ENCODE data around the gene MOV10.
"Not testable (repeated sequence)": the region's sequence is repeated elsewhere in the genome, so short reads cannot be mapped to it uniquely, and the experiment has no call there.

Gene MOV10

DNA sequence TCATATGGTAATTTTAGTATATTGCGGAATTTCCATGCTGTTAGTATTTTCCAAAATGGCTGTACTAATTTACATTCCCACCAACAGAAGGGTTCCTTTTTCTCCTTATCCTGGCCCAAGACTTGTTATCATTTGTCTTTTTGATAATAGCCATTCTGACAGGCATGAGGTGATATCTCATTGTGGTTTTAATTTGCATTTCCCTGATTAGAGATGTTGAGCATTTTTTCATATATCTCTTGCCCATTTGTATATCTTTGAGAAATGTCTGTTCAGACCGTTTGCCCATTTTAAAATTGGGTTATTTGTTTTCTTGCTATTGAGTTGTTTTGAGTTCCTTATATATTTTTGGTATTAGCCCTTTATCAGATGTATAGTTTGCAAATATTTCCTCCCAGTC, 40.8 kb upstream of the MOV10 start:
- in situ Hi-C loops (cut with MboI; ENCODE audit: low sequenced_read_pairs, unreplicated experiment), result no loop called here
- DNase-seq (ENCODE audit: low spot score), result no peak
- TF ChIP-seq CTCF (IDR thresholded peaks at IDR 0.05; ENCODE audit: borderline replicate concordance, control extremely low read depth, extremely low read depth, insufficient read depth, missing control alignments), result no peak

DNA sequence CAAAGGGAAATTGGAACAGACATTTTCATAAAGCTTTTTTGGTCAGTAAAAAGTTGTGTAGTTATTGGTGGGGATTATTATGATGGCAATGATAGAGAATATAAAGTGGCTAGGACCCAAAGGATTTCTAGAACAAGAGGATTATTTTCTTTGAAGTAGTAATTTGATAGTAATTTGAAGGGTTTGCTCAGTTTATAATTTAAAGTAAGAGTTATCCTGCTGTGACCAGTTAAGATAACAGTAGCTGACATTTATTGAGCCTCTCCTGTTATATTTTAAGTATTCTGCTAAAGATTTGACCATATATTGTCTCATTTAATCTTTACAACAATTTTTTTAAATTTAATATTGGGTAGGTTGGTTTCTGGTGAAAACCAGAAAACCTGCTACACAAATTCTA, 40.1 kb upstream of the MOV10 start:
- no peak for TF ChIP-seq CTCF (IDR thresholded peaks at IDR 0.05; ENCODE audit: borderline replicate concordance, control extremely low read depth, extremely low read depth, insufficient read depth, missing control alignments)
- DNase-seq (ENCODE audit: low spot score), result no peak
- in situ Hi-C loops (cut with MboI; ENCODE audit: low sequenced_read_pairs, unreplicated experiment), result no loop called here

- in situ Hi-C loops (cut with MboI; ENCODE audit: low sequenced_read_pairs, unreplicated experiment), result no loop called here
- DNase-seq (ENCODE audit: low spot score), result no peak
- TF ChIP-seq CTCF (IDR thresholded peaks at IDR 0.05; ENCODE audit: borderline replicate concordance, control extremely low read depth, extremely low read depth, insufficient read depth, missing control alignments), result no peak
These were observed 38.4 kb upstream of the MOV10 start for GRCh38 chr1:112636056-112636455.

- in situ Hi-C loops (cut with MboI; ENCODE audit: low sequenced_read_pairs, unreplicated experiment), result no loop called here
- peak; percentile 32 for DNase-seq (ENCODE audit: low spot score)
- TF ChIP-seq CTCF (IDR thresholded peaks at IDR 0.05; ENCODE audit: borderline replicate concordance, control extremely low read depth, extremely low read depth, insufficient read depth, missing control alignments), result no peak
These were observed 37.7 kb upstream of the MOV10 start for GRCh38 chr1:112636597-112637253.

DNA sequence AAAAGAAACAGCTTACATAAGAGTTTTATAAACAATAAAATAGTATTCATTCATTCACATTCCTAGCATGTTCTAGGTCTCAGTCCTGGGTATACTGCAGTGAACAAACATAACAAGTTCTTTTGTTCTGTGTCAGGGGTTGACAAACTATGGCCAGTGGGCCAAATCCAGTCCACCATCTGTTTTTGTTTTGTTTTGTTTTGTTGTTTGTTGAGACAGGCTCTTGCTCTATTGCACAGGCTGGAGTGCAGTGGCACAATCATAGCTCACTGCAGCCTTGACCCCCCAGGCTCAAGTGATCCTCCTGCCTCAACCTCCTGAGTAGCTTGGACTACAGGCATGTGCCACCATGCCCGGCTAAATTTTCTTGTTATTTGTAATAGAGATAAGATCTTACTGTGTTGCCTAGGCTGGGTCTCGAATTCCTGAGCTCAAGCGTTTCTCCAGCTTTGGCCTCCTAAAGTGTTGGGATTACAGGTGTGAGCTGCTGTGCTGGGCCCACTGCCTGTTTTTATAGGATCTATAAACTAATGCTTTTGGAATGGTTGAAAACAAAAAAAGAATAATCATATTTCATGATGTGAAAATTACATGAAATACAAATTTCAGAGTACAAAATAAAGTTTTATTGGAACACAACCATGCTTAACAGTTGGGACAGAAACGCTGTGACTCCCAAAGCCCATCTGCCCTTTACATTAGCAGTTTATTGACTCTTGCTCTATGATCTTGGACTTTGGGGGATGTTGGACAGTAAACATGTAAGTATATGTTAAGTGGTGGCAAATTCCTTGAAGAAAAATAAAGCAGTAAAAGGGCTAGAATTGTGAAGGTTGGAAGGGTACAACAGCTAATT, 37.0 kb upstream of the MOV10 start:
- TF ChIP-seq CTCF (IDR thresholded peaks at IDR 0.05; ENCODE audit: borderline replicate concordance, control extremely low read depth, extremely low read depth, insufficient read depth, missing control alignments), result no peak
- in situ Hi-C loops (cut with MboI; ENCODE audit: low sequenced_read_pairs, unreplicated experiment), result no loop called here
- DNase-seq (ENCODE audit: low spot score), result no peak

- in situ Hi-C loops (cut with MboI; ENCODE audit: low sequenced_read_pairs, unreplicated experiment), result no loop called here
- TF ChIP-seq CTCF (IDR thresholded peaks at IDR 0.05; ENCODE audit: borderline replicate concordance, control extremely low read depth, extremely low read depth, insufficient read depth, missing control alignments), result no peak
- DNase-seq (ENCODE audit: low spot score), result no peak
These were observed 36.4 kb upstream of the MOV10 start for GRCh38 chr1:112638110-112638428.

DNA sequence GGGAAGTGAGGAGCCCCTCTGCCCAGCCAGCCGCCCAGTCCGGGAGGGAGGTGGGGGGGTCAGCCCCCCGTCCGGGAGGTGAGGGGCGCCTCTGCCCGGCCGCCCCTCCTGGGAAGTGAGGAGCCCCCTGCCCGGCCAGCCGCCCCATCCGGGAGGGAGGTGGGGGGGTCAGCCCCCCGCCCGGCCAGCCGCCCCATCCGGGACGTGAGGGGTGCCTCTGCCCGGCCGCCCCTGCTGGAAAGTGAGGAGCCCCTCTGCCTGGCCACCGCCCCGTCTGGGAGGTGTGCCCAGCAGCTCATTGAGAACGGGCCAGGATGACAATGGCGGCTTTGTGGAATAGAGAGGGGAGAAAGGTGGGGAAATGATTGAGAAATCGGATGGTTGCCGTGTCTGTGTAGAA, 34.0 kb upstream of the MOV10 start:
- in situ Hi-C loops (cut with MboI; ENCODE audit: low sequenced_read_pairs, unreplicated experiment); DNase-seq (ENCODE audit: low spot score): not testable (repeated sequence)
